NT2/D1 (cell line): ENCODE results near the gene WDR35.

ENCODE experiments used
- SUZ12 ChIP-seq: IDR thresholded peaks from 2 replicates; pipeline ENCODE4 v1.6.1; 2011; ENCODE audit not compliant: insufficient read length, insufficient read depth; ENCODE audit errors: extremely low read depth
- YY1 ChIP-seq: IDR thresholded peaks from 2 replicates; pipeline ENCODE4 v1.6.1; 2011; ENCODE audit not compliant: insufficient read length, insufficient read depth
- ZNF274 ChIP-seq: IDR thresholded peaks from 2 replicates; pipeline ENCODE4 v1.6.1; 2011; ENCODE audit warnings: mild to moderate bottlenecking, low read depth, low read length

- no peak for TF ChIP-seq ZNF274
- no peak for TF ChIP-seq YY1
- no peak for TF ChIP-seq SUZ12
Observed at GRCh38 chr2:20019747-20020146, 29.8 kb upstream of the WDR35 start.
